GM18867 (cell line): ENCODE measurements around the gene VPREB1.
"Not testable (repeated sequence)": the region's sequence is repeated elsewhere in the genome, so short reads cannot be mapped to it uniquely, and the experiment has no call there.

Experiments
- ATAC-seq: cut with Tn5 transposase; IDR thresholded peaks from one replicate; pipeline ENCODE4 v1.9.1; 2021; ENCODE audit warnings: mild to moderate bottlenecking, moderate library complexity; ENCODE audit not compliant: unreplicated experiment

VPREB1 gene

DNA sequence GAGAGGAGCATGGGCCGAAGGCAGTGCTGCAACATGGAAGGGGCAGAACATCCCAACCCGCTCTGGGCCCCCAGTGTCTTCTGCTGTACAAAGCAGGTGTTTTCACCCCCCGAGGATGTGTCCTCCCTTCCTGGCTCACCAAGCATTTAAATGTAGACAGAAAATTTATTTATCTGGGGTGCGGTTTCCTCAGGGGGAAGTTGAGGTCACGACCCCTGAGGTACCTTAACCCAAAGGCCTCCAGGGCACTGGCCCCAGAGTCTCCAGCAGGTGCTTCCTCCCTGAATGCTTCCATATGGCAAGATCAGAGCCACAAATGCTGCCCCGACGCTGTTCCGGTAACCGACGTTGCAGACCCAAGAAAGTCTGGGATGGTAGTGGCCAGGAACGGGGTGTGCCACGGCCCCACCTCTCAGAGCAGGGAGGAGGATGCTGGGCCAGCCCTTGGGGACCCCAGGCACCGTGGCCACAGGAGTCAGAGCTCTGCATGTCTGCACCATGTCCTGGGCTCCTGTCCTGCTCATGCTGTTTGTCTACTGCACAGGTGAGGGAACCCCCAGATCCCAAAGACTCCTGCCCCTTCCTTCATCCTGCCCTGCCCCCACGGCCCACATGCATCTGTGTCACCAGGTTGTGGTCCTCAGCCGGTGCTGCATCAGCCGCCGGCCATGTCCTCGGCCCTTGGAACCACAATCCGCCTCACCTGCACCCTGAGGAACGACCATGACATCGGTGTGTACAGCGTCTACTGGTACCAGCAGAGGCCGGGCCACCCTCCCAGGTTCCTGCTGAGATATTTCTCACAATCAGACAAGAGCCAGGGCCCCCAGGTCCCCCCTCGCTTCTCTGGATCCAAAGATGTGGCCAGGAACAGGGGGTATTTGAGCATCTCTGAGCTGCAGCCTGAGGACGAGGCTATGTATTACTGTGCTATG lies at the start of gene VPREB1:
TSS of gene VPREB1 (plus strand) at position 471 of the 935 bp plus-strand sequence. CDS start at position 499, 28 bp downstream.
- no peak for ATAC-seq

DNA sequence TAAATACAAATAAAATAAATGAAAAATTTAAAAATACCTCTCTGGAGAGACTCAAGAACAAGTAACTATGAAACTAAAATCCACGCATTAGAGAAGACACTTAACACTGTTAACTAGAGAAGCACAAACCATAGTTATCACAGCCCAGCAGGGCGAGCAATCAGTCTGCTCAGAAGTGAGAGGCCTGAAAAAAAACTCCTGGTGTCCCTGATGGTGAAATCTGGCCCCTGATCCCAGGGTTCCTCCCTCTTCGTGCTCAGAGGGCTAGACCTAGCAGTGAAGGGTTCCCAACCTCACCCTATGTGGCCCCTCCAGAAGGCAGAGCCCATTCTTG lies 49.7 kb upstream of the VPREB1 start:
- ATAC-seq: no peak

- peak; percentile 78 for ATAC-seq
Measured at GRCh38 chr22:22195265-22196017, 49.1 kb upstream of the VPREB1 start.

- peak; percentile 68 for ATAC-seq
Measured at GRCh38 chr22:22196018-22196533, 48.5 kb upstream of the VPREB1 start.

DNA sequence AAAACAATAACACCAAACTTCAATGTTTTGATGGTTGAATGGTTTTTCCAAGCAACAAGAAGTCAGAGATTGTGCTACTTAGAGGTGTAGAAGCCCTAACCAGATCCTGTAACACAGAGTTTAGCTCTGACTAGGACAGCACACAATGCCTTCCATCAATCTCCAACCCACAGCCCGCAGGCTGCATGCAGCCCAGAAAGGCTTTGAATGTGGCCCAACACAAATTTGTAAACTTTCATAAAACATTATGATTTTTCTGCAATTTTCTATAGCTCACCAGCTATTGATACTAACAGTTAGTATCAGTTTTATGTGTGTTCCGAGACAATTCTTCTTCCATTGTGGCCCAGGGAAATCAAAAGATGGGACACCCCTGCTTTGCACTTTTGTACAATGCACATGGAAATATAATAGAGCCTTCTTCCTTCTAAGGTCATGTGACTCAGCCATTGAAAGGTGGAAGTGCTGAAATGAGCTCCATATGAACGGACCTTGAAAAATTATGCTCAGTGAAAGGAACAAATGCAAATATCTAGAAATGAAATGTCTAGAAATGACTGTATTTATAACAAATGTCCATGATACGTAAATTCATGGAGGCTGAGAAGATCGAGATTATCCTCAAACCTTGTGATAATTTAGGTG lies 47.6 kb upstream of the VPREB1 start:
- ATAC-seq: no peak

DNA sequence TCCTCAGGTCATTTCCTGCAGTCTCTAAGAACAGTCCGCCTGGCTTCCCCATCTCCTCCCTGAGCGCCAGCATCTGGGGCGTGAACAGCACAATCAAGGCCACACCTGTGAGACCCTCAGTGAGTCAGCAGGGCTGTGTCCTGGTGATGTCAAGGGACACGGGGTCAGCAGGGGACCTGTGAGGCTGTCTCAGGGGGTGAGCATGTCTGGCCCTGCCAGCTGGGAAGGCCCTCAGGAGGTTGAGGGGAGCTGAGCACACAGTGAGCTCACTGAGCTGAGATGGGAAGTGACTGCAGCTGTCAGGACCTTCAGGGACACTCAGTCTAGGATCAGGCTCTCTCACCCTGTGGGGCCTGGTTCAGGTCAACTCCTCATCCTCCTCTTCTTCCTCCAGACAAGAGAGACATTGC lies 46.6 kb upstream of the VPREB1 start:
- no peak for ATAC-seq

DNA sequence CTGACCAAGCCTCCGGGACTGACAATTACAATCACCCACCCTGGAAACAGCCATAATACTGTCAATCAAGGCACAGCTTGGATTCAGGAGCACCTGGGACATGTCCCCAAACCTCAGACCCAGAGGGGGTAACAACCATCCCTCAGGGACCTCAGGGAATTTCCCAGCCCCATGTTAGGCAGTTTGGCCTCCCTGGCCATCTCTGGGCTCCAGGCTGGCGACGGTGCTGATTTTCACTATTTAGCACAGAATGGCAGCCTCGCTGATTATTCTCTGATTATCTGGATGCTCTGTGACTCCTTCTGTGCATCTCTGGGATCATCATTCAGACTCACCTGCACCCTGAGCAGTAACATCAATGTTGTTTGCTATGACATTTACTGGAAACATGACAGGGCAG lies 45.8 kb upstream of the VPREB1 start:
- no peak for ATAC-seq

- ATAC-seq: no peak
Measured at GRCh38 chr22:22199634-22200033, 45.0 kb upstream of the VPREB1 start.

DNA sequence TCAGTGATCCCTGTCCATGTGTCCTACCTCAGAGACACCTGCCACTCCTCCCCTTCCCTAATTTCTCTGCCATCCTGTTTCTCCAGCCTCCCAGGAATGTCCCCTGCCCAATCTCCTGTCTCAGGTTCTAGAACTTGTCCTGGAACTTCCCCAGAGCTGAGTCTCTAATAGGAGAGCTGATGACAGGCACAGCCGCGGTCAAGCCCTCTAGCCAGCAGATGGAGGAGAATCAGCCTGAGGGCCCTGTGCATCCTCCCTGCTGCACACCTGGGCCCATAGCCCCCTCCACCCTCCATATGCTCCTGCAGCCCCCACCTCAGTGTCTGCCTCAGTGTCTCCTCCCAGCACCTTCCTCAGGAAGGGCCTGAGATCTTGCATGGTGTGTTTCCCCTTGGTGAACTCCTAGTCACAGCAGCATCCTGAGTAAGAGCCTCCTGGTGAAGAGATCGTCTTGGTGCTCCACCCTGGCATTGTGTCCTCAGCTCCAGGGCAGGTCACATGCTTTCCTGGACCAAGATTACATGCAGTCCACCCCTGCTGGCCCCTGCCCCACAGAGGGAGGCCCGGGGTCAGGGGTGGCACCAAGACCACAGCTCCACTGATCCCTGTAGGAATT lies 43.9 kb upstream of the VPREB1 start:
- ATAC-seq: no peak

- peak; percentile 52 for ATAC-seq
Measured at GRCh38 chr22:22201185-22201929, 43.2 kb upstream of the VPREB1 start.

DNA sequence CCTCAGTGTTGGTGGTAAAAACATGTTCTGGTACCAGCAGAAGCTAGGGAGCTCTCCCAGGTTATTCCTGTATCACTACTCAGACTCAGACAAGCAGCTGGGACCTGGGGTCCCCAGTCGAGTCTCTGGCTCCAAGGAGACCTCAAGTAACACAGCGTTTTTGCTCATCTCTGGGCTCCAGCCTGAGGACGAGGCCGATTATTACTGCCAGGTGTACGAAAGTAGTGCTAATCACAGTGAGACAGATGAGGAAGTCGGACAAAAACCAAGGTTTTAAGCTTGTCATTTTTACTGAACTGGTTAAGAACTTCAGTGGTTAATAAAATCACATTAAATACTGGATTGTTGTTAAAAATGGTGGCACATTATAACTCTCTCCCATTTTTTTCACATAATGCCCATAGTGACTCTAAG lies 42.6 kb upstream of the VPREB1 start:
- no peak for ATAC-seq

DNA sequence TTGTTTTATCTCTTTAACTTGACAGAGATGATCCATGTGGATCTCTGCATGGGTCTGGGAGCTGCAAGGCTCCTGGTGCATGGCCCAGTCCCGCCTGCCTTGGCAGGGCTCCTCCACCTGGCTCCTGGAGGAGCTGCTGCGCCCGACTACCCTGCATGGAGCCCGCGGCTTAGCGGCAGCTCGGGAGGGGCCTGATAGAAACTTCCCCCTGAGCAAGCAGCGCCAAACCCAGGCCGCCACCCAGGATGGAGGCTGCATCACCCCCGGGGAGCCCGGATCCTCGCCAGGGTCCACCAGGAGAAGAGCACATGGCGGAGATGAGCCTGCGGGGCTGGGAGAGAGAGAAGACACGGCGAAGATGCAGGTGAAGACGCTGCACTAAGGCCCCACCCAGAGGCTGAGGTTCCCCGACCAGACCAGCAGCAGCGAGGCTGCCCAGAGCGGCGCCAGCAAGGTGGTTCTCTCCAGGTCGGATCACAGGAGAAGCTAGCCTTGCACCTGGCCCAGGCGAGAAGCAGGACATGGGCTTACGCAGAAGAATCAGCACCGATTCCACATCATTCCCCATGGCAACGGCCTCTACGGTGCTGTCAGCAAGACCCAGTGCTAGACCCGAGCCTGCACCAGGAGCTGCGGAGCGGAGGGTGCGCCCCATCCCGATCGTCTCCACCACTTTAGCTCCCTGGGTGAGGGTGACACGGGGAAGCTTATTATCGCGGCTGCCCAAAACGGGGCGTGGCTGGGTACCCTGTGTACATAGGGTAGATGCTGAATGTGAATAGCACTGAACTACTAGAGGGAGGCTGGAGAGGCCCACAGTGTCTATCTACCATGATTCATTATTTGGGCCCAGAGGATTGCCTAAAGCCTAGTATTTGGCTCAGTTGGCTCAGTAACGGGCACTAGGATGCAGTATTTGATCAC lies 41.3 kb upstream of the VPREB1 start:
- no peak for ATAC-seq

GRCh38 chr22:22207845-22208564 lies 36.6 kb upstream of the VPREB1 start:
- peak; percentile 83 for ATAC-seq

DNA sequence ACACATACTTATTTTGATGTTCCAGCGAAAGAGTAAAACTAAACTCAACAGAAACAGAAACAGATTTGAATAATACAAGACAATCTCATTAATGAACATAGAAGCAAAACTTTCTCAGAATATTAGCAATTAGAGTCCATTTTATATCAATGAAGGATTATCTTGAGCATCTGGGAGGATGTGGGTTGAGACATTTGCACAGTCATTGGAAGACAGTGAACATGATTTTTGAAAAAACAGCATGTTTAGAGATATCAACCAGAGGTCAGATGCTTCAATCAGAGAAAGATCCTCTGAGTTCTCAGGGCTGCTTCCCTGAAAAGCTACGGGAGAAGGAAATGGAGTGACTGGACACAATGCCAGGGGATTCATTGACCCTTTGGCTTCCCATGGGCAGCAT lies 35.9 kb upstream of the VPREB1 start:
- ATAC-seq: no peak

- not testable (repeated sequence) for ATAC-seq
Measured at GRCh38 chr22:22209080-22209640, 35.4 kb upstream of the VPREB1 start.

GRCh38 chr22:22210375-22210774 lies 34.2 kb upstream of the VPREB1 start:
- ATAC-seq: no peak

DNA sequence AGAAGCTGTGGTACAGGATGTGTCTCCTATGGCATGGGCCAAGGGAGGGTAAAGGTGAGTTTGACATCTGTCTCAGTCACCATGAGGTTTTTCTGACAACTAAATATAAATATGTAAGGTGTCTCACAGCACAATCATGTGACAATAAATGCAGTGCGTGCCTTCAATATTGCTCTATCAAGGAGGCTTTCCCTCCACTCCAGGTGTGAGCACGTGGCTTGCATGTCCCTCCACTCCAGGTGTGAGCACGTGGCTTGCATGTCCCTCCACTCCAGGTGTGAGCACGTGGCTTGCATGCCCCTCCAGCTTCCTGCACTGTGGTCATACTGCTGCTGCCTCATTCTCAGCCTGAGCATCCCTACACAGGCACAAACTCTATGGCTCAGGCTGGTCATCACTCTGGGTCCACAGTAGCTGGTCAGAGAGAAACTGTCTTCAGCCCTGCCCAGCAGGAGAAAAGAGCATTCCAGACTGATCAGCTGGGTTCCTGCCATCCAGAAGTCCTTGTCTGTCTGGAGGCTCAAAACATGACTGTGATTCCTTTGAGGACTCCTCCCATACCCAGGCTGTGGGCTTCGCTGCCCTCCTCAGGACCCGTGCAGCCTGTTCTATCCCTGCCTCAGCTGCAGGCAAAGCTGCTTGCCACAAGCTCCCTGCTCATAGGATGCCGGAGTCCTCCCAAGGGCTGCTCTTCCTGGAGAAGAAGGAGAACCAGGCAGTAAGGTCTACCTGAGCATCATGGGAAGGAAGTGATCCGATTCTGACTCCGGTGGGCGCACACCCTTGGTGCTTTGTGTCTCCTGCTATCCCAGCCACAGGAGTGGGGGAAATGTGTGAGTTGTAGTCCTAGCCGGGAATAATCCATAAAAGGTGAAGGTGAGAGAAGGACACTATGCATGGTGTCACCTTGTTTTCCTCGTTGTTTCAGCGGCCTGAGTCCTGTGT lies 33.4 kb upstream of the VPREB1 start:
- ATAC-seq: no peak
